ENCODE results near the gene ZFAND3.

GRCh38 chr6:38134704-38135088, 315.2 kb downstream of the ZFAND3 start:
- TF ChIP-seq POLR2A (IDR thresholded peaks at IDR 0.05; ENCODE audit: low read depth, low read length) (no peak), POLR2AphosphoS5 (IDR thresholded peaks at IDR 0.05; ENCODE audit: low read depth, low read length) (no peak), TAF1 (IDR thresholded peaks at IDR 0.05; ENCODE audit: borderline replicate concordance, low read depth, low read length) (no peak)
